ENCODE measurements around the gene PRDM15. TPM values are rescaled to one million over a fixed set of nuclear protein-coding genes. Genes with fewer than 3 reads are reported as not detected.

Gene PRDM15
- total RNA-seq, 3 donors from 2014 or later (not counting 1 experiment from before 2014, with no cell fraction given): 11.4 to 13.5 (median 11.9) TPM

- Histone ChIP-seq H3K9me3 (ENCODE audit: control insufficient read depth, insufficient read depth, low read length) (no peaks in the 10 kb centered on the region), H3K4me3 (ENCODE audit: low read length) (no peak overlapping the region), H3K27ac (ENCODE audit: low read length) (no peak overlapping the region), H3K4me1 (ENCODE audit: control insufficient read depth, insufficient read depth, low read length) (peaks cover 29% of the 10 kb centered on the region), H3K27me3 (ENCODE audit: control insufficient read depth, insufficient read depth, low read length) (peaks cover 40% of the 10 kb centered on the region), H3K36me3 (ENCODE audit: control insufficient read depth, insufficient read depth, low read length) (no peaks in the 10 kb centered on the region)
- Mint-ChIP-seq H3K4me1 (peaks cover 22 to 36% of the 10 kb centered on the region in 2 donors), H3K4me3 (no peak overlapping the region), H3K27ac (no peak overlapping the region), H3K27me3 (ENCODE audit: low read depth in 2 of 2) (peaks cover 64 to 78% of the 10 kb centered on the region in 2 donors), H3K9me3 (no peaks in the 10 kb centered on the region), H3K36me3 (peaks cover 10% of the 10 kb centered on the region)
- intact Hi-C loops (cut with micrococcal nuclease): no loop called here
- ATAC-seq (no peak), DNase-seq (no peak)
- TF ChIP-seq CTCF (IDR thresholded peaks at IDR 0.05): no peak
- WGBS (ENCODE audit: insufficient coverage): 38% methylated on average over 21 of the region's 21 CpGs
These were observed 115.7 kb downstream of the PRDM15 start for GRCh38 chr21:41763398-41763931.

GRCh38 chr21:41762753-41763152, 116.4 kb downstream of the PRDM15 start:
- ATAC-seq (no peak), DNase-seq (no peak)
- intact Hi-C loops (cut with micrococcal nuclease): no loop called here
- Histone ChIP-seq H3K9me3 (ENCODE audit: control insufficient read depth, insufficient read depth, low read length) (no peaks in the 10 kb centered on the region), H3K27ac (ENCODE audit: low read length) (no peak overlapping the region), H3K4me1 (ENCODE audit: control insufficient read depth, insufficient read depth, low read length) (peaks cover 22% of the 10 kb centered on the region), H3K27me3 (ENCODE audit: control insufficient read depth, insufficient read depth, low read length) (peaks cover 33% of the 10 kb centered on the region), H3K4me3 (ENCODE audit: low read length) (no peak overlapping the region), H3K36me3 (ENCODE audit: control insufficient read depth, insufficient read depth, low read length) (no peaks in the 10 kb centered on the region)
- no peak for TF ChIP-seq CTCF (IDR thresholded peaks at IDR 0.05)
- H3K27ac Mint-ChIP-seq: no peak overlapping the region
- peaks cover 15 to 29% of the 10 kb centered on the region in 2 donors for H3K4me1 Mint-ChIP-seq
- H3K36me3 Mint-ChIP-seq: peaks cover 8% of the 10 kb centered on the region
- peaks cover 58 to 71% of the 10 kb centered on the region in 2 donors for H3K27me3 Mint-ChIP-seq (ENCODE audit: low read depth in 2 of 2)
- H3K9me3 Mint-ChIP-seq: no peaks in the 10 kb centered on the region
- WGBS (ENCODE audit: insufficient coverage): 20% methylated on average over 16 of the region's 16 CpGs
- H3K4me3 Mint-ChIP-seq: no peak overlapping the region

GRCh38 chr21:41761934-41762635, 117.1 kb downstream of the PRDM15 start:
- WGBS (ENCODE audit: insufficient coverage): 20% methylated on average over 22 of the region's 22 CpGs
- Mint-ChIP-seq H3K4me3 (no peak overlapping the region), H3K4me1 (peaks cover 8 to 22% of the 10 kb centered on the region in 2 donors), H3K9me3 (no peaks in the 10 kb centered on the region), H3K27ac (no peak overlapping the region), H3K27me3 (ENCODE audit: low read depth in 2 of 2) (peaks cover 52 to 65% of the 10 kb centered on the region in 2 donors), H3K36me3 (peaks cover 1% of the 10 kb centered on the region)
- H3K36me3 ChIP-seq (ENCODE audit: control insufficient read depth, insufficient read depth, low read length): no peaks in the 10 kb centered on the region
- TF ChIP-seq CTCF (IDR thresholded peaks at IDR 0.05): no peak
- H3K27ac ChIP-seq (ENCODE audit: low read length): no peak overlapping the region
- ATAC-seq: no peak
- no peaks in the 10 kb centered on the region for H3K9me3 ChIP-seq (ENCODE audit: control insufficient read depth, insufficient read depth, low read length)
- peaks cover 27% of the 10 kb centered on the region for H3K27me3 ChIP-seq (ENCODE audit: control insufficient read depth, insufficient read depth, low read length)
- DNase-seq: no peak
- H3K4me3 ChIP-seq (ENCODE audit: low read length): no peak overlapping the region
- peaks cover 17% of the 10 kb centered on the region for H3K4me1 ChIP-seq (ENCODE audit: control insufficient read depth, insufficient read depth, low read length)
- intact Hi-C loops (cut with micrococcal nuclease): no loop called here
